AML-193 (cell line): ENCODE data around the gene TTLL9.
"Not testable (repeated sequence)": the region's sequence is repeated elsewhere in the genome, so short reads cannot be mapped to it uniquely, and the experiment has no call there.

ENCODE experiments used
- DNase-seq, 2 experiments: peaks; one replicate each; lab custom pipeline; 2025; lab: John Stamatoyannopoulos, UW

TTLL9 gene, protein sequence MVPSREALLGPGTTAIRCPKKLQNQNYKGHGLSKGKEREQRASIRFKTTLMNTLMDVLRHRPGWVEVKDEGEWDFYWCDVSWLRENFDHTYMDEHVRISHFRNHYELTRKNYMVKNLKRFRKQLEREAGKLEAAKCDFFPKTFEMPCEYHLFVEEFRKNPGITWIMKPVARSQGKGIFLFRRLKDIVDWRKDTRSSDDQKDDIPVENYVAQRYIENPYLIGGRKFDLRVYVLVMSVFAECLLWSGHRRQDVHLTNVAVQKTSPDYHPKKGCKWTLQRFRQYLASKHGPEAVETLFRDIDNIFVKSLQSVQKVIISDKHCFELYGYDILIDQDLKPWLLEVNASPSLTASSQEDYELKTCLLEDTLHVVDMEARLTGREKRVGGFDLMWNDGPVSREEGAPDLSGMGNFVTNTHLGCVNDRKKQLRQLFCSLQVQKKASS

DNA sequence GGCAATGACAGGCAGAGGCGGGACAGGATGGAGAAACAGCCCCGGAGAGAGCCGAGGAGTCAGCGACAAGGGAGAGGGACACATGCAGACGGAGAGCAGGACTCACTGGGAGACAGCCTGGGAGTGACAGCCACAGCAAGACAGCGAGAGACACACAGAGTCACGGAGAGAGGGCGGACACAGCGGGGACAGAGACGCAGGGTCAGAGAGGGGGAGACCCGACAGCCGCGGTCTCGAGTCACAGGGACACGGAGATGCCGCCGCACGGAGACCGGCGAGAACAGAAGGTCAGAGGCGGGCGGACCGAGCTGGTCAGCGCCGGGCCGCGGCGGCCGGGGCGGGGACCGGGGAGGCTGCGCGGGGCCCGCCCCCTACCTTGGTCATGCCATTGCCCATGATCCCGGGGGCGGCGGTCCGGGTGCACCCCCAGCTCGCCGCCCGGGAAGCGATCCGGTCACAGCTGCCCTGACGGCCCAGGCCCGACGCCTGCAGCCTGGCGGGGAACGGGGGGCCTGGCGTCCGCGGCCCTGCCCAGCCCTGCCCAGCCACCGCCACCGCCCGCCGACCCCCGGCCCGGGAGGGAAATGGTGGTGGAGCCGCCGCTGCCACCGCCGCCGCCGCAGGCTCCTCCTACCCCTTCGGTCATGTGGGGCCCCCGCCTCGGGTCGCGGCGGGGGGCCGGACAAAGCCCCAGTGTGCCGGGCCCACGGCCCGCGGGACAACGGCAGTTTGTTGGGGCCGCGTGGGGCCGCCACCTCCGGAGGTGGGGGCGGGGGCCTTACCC lies at the start of gene TTLL9, which contains the start of gene DUSP15:
Gene TTLL9, plus strand, starts transcription at position 693 of the 784 bp plus-strand sequence. CDS start 493 bp downstream, outside the sequence.
Gene DUSP15, minus strand, starts transcription at position 586 of the 784 bp plus-strand sequence. Its CDS starts 190 bp downstream, at position 396.
- DNase-seq: no peak

GRCh38 chr20:31821427-31821826 lies 49.0 kb upstream of the TTLL9 start:
- DNase-seq: no peak

DNA sequence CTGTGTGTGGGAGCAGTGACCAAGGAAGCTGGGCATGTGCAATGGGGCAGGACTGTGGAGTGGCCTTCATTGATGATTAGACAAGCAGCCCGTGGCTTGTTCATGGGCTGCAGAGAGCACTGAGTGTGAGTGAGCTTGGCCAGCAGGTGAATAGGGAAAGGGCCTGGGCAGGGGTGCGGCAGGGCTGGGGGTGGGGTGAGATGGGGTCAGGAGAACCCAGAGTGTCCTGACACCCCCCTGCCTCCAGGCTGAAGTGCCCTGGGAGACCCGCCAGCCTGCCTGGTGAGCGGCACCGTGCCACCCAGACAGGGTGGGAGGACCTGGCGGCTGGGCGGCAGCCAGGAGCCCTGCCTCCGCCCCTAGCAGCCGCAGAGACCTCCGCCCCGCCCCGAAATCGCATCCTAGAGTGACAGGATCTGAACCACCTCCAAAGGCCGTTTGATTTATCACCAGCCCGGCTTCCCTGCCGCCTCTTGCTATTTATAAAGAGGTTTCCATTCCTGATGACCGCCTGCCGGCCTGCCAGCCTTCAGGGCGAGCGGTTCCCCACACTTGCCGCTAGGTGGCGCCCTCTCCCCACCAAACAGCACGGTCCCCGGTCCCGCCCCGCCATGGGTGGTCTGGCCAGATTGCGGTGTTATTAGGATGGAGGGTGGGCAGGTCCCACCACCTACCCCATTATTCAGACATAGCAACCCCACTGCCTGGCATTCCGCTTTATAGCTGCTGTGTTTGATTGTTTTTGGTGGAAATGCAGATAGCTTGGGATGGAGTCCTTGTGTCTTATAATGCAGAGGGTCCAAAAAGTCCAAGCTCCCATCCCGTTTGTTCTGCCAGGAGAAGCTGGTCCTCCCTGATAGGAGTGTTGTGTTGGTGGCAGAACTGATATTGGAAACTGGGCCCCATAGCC lies 47.8 kb upstream of the TTLL9 start:
- peak; percentile 18 to 22 for DNase-seq

GRCh38 chr20:31823360-31824124 lies 46.9 kb upstream of the TTLL9 start:
- DNase-seq: no peak

GRCh38 chr20:31824125-31824485 lies 46.3 kb upstream of the TTLL9 start:
- no peak for DNase-seq

DNA sequence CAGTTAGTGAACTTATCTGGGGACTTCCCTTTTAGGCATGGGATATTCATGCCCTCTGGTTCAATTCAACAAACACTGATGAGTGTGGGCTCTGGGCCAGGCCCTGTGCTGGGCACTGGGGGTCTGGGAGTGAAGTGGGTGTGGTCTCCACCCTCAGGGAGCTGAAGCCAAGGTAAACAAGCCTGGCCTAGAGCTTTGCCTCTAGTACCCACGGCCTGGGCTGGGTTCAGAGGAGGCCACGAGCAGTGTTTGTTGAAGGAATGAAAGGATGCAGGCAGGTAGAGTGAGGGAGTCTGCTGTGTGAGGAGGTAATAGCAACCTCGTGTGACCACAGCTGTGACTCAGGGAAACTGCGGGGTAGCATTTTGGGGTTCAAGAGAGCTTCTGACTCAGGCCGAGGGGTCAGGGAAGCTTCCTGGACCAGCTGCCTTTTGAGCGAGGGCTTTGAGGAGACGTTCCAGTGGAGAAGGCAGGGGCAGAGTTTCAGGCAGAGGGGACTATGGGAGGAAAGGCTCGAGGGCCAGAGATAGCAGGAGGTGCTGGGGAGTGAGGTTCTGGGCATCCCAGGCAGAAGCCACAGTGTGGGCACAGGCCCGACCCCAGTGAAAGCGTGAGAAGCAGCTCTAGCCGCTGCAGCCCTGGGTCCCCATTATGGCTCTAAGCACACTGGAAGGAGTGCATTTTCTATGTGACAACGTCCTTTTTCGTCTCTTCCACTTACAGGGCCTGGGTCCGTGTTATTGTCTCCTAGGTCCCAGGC lies 45.7 kb upstream of the TTLL9 start:
- no peak for DNase-seq

- DNase-seq: no peak
Measured at GRCh38 chr20:31826074-31826473, 44.4 kb upstream of the TTLL9 start.

DNA sequence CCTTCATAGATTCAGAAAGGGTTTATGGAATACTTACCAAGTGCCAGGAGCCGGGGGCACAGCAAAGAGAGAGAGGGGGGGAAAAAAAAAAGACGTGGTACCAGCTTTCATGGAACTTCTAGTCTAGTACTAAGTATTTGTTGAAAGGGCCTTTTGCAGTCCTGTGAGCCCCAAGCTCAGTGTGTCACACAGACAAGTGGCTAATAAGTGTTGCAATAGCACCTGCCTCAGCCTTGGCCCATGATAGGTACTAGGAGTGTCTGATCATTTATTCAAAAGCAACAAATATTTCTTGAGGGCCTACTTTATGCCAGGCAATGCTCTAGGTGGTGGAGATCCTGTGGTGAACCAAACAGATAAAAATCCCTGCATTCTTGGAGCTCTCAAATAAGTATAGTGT lies 43.4 kb upstream of the TTLL9 start:
- no peak for DNase-seq

GRCh38 chr20:31828016-31828415 lies 42.4 kb upstream of the TTLL9 start:
- DNase-seq: not testable (repeated sequence)

GRCh38 chr20:31829731-31830130 lies 40.7 kb upstream of the TTLL9 start:
- no peak for DNase-seq

- no peak for DNase-seq
Measured at GRCh38 chr20:31830406-31830981, 39.9 kb upstream of the TTLL9 start.

DNA sequence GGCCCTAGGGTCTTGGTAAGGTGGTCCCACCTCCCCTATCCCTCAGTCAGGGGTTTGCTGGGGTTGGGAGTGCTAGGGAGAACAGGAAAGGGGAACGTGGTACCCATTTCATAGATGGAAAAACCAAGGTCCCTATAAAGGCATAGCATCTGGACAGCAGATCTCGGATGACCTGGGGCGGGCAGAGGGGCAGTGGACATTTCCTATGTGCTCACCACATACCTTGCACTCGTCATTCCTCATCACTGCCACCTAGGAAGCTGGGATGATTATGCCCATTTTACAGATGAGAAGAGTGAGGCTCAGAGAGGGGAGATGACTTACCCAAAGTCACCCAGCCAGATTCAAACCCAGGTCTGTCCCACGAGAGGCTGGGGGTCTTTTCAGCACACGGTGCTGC lies 39.2 kb upstream of the TTLL9 start:
- no peak for DNase-seq

- no peak for DNase-seq
Measured at GRCh38 chr20:31831771-31832306, 38.6 kb upstream of the TTLL9 start.

DNA sequence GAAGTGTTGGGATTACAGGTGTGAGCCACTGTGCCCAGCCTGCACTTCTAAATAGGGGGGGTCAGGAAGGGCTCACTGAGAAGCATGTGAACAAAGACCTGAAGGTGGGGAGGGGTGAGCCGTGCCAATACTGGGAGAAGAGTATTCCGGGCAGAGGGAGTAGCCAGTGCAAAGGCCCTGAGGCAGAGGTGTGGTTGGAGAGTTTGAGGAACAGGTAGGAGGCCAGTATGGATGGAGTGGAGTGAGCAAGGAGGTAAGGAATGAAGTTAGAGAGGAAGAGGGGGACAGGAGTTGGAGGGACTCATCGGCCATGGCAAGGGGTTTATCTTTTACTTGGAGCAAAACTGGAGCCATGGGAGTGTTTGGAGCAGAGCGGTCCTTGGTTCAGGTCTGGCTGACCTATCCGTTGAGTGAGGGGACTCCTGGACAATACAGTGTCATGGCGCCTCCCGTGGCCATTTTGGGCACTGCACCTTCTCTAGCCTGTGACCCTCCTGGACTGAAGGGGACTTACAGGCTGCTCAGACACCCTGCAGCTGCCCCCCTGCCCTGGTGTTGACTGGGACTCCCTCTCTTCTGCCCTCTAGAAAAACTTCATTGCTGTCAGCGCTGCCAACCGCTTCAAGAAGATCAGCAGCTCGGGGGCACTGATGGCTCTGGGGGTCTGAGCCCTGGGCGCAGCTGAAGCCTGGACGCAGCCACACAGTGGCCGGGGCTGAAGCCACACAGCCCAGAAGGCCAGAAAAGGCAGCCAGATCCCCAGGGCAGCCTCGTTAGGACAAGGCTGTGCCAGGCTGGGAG lies 37.1 kb upstream of the TTLL9 start:
- peak; percentile 9 to 31 for DNase-seq

DNA sequence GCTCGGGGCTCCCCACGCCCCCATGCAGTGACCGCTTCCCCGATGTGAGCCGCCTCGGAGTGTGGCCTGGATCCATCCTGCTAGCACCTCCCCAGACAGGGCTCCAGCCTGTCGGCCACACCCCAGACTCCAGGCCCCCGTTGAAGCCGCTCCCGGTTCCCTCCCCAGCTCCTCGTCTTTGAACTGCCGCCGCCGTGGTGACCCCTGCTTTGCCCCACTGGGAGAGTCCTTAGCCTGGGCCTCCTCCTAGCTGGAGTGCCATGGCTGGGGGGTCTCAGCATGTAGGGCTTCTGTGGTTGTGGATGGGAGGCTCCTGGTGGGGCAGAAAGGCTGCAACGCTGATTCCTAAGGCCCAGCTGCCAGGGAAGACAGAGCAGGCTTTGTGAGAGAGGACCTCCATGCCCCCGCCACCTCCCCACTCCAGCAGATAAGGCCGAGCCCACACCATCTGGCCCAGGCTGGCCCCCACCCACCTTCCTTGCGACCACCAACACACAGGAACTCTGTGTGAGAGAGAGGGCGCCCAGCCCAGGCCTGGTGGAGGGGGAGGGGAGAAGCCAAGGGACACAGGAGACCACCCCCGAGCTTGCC lies 36.4 kb upstream of the TTLL9 start:
- no peak for DNase-seq

DNA sequence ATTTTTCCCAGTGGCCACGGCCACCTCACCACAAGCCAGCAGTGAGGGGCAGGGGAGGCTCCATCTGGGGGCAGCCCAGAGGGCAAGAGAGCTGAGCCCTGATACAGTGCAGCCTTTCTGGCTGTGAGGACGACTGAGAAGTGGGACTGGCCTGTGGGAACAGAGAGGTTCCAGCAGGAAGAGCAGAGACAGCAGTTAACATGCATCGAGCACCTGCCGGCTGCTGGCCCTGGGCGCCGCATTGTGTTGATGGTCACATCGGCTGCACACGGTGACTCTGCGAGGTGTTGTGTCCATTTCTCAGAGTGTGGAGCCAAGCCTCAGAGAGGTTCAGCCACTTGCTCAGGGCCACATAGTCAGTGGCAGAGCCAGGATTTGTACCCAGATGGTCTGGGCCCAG lies 34.9 kb upstream of the TTLL9 start:
- DNase-seq: no peak

DNA sequence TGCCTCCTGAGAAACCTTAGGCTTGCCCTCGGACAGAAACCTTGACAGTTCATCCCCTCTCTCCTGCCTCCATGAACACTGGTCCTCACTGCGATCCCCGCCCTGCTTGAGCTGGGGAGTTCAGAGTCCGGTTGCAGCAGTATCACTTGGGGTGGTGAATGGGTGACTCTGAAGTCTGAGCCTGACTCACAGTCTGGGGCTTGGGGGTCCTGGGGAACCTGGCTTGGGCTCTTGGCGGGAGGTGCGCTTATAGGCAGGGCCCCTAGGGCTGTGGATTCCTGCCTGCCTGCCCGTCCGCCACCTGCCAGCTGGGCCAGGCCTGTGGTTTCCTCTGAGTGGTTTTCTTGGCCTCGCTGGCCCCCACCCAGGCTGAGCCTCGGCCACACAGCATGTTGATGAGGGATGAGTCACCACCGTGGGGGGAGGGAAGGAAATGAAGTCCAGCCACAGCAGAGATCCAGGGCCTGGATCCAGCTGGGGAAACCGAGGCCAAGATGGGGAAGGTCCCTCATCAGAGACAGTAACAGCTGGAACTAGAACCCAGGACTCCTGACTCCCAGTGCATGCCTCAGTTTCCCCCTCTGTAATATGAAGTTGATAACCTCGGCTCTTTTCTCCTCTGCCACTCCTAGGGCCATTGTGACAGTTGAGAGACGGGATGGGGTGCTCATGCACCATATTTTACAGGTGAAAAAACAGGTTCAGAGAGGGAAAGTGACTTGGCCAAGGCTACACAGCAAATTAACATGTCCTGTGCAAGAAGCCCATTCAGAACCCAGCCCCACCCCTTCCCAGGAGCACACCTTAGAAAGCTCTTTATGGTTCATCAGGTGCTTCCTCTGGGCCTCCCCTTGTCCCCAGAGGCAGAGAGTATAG lies 34.2 kb upstream of the TTLL9 start:
- peak; percentile 76 to 79 for DNase-seq
